ENCODE measurements around the gene NLGN1.

NLGN1 gene

GRCh38 chr3:173785004-173785403, 387.5 kb downstream of the NLGN1 start:
- POLR2A ChIA-PET = no interaction called here

GRCh38 chr3:173789530-173790162, 392.1 kb downstream of the NLGN1 start:
- CTCF ChIA-PET = no interaction called here
- WGBS (ENCODE audit: insufficient coverage) = 93% methylated on average over 2 of the region's 2 CpGs
- Histone ChIP-seq H3K27me3 (replicated peaks in 2 of 5; ENCODE audit: control insufficient read depth in 4 of 5, insufficient read depth in 5 of 5, low read length in 4 of 5) (no peaks in the 10 kb centered on the region), H3K4me1 (ENCODE audit: control extremely low read depth in 1 of 4, control insufficient read depth in 4 of 4, insufficient read depth in 4 of 4, low read length in 3 of 4) (no peaks in the 10 kb centered on the region), H3K4me3 (ENCODE audit: control insufficient read depth in 1 of 7, extremely low read depth in 1 of 7, insufficient read depth in 4 of 7, low read depth in 2 of 7, low read length in 6 of 7) (no peak overlapping the region), H3K27ac (ENCODE audit: insufficient read depth in 1 of 2, low read depth in 1 of 2, low read length in 2 of 2, poor library complexity in 1 of 2, severe bottlenecking in 2 of 2) (no peak overlapping the region), H3K9me3 (ENCODE audit: control extremely low read depth in 1 of 5, control insufficient read depth in 4 of 5, insufficient read depth in 2 of 5, low read depth in 1 of 5, low read length in 4 of 5) (no peaks in the 10 kb centered on the region), H3K36me3 (ENCODE audit: control insufficient read depth in 4 of 4, insufficient read depth in 4 of 4, low read length in 3 of 4) (no peaks in the 10 kb centered on the region)
- DNase-seq = no peak
- POLR2A ChIA-PET = no interaction called here

More at GRCh38 chr3:173785004-173785403, 387.5 kb downstream of the NLGN1 start:
- 100% methylated on average over 3 of the region's 3 CpGs for WGBS (ENCODE audit: insufficient coverage)
- no peak overlapping the region for H3K27ac ChIP-seq (ENCODE audit: insufficient read depth in 1 of 2, low read depth in 1 of 2, low read length in 2 of 2, poor library complexity in 1 of 2, severe bottlenecking in 2 of 2)
- H3K4me1 ChIP-seq (ENCODE audit: control extremely low read depth in 1 of 4, control insufficient read depth in 4 of 4, insufficient read depth in 4 of 4, low read length in 3 of 4) = no peaks in the 10 kb centered on the region
- no peaks in the 10 kb centered on the region for H3K36me3 ChIP-seq (ENCODE audit: control insufficient read depth in 4 of 4, insufficient read depth in 4 of 4, low read length in 3 of 4)
- no peaks in the 10 kb centered on the region for H3K9me3 ChIP-seq (ENCODE audit: control extremely low read depth in 1 of 5, control insufficient read depth in 4 of 5, insufficient read depth in 2 of 5, low read depth in 1 of 5, low read length in 4 of 5)
- CTCF ChIA-PET = no interaction called here
- no peak overlapping the region for H3K4me3 ChIP-seq (ENCODE audit: control insufficient read depth in 1 of 7, extremely low read depth in 1 of 7, insufficient read depth in 4 of 7, low read depth in 2 of 7, low read length in 6 of 7)
- H3K27me3 ChIP-seq (replicated peaks in 2 of 5; ENCODE audit: control insufficient read depth in 4 of 5, insufficient read depth in 5 of 5, low read length in 4 of 5) = no peaks in the 10 kb centered on the region
- no peak for DNase-seq

GRCh38 chr3:173793963-173794362, 396.4 kb downstream of the NLGN1 start:
- POLR2A ChIA-PET = no interaction called here
- Histone ChIP-seq H3K36me3 (ENCODE audit: control insufficient read depth in 4 of 4, insufficient read depth in 4 of 4, low read length in 3 of 4) (no peaks in the 10 kb centered on the region), H3K4me1 (ENCODE audit: control extremely low read depth in 1 of 4, control insufficient read depth in 4 of 4, insufficient read depth in 4 of 4, low read length in 3 of 4) (peaks cover 0 to 8% (median under 1%) of the 10 kb centered on the region in 4 experiments), H3K9me3 (ENCODE audit: control extremely low read depth in 1 of 5, control insufficient read depth in 4 of 5, insufficient read depth in 2 of 5, low read depth in 1 of 5, low read length in 4 of 5) (no peaks in the 10 kb centered on the region), H3K27me3 (replicated peaks in 2 of 5; ENCODE audit: control insufficient read depth in 4 of 5, insufficient read depth in 5 of 5, low read length in 4 of 5) (no peaks in the 10 kb centered on the region), H3K4me3 (ENCODE audit: control insufficient read depth in 1 of 7, extremely low read depth in 1 of 7, insufficient read depth in 4 of 7, low read depth in 2 of 7, low read length in 6 of 7) (no peak overlapping the region), H3K27ac (ENCODE audit: insufficient read depth in 1 of 2, low read depth in 1 of 2, low read length in 2 of 2, poor library complexity in 1 of 2, severe bottlenecking in 2 of 2) (no peak overlapping the region)
- WGBS (ENCODE audit: insufficient coverage) = 100% methylated on average over 2 of the region's 2 CpGs
- no peak for DNase-seq
- CTCF ChIA-PET = no interaction called here

- no peak for DNase-seq
- H3K9me3 ChIP-seq (ENCODE audit: control extremely low read depth in 1 of 5, control insufficient read depth in 4 of 5, insufficient read depth in 2 of 5, low read depth in 1 of 5, low read length in 4 of 5) = no peaks in the 10 kb centered on the region
- CTCF ChIA-PET = no interaction called here
- POLR2A ChIA-PET = no interaction called here
- H3K4me1 ChIP-seq (ENCODE audit: control extremely low read depth in 1 of 4, control insufficient read depth in 4 of 4, insufficient read depth in 4 of 4, low read length in 3 of 4) = peaks cover 0 to 8% (median under 1%) of the 10 kb centered on the region in 4 experiments
- H3K4me3 ChIP-seq (ENCODE audit: control insufficient read depth in 1 of 7, extremely low read depth in 1 of 7, insufficient read depth in 4 of 7, low read depth in 2 of 7, low read length in 6 of 7) = no peak overlapping the region
- H3K27ac ChIP-seq (ENCODE audit: insufficient read depth in 1 of 2, low read depth in 1 of 2, low read length in 2 of 2, poor library complexity in 1 of 2, severe bottlenecking in 2 of 2) = no peak overlapping the region
- WGBS (ENCODE audit: insufficient coverage) = no CpG with 5 or more reads among the region's 1 CpG
- H3K36me3 ChIP-seq (ENCODE audit: control insufficient read depth in 4 of 4, insufficient read depth in 4 of 4, low read length in 3 of 4) = no peaks in the 10 kb centered on the region
- H3K27me3 ChIP-seq (replicated peaks in 2 of 5; ENCODE audit: control insufficient read depth in 4 of 5, insufficient read depth in 5 of 5, low read length in 4 of 5) = no peaks in the 10 kb centered on the region
Observed at GRCh38 chr3:173796405-173796804, 398.9 kb downstream of the NLGN1 start.

GRCh38 chr3:173796890-173797289, 399.3 kb downstream of the NLGN1 start:
- H3K27me3 ChIP-seq (replicated peaks in 2 of 5; ENCODE audit: control insufficient read depth in 4 of 5, insufficient read depth in 5 of 5, low read length in 4 of 5) = no peaks in the 10 kb centered on the region
- no peaks in the 10 kb centered on the region for H3K36me3 ChIP-seq (ENCODE audit: control insufficient read depth in 4 of 4, insufficient read depth in 4 of 4, low read length in 3 of 4)
- no CpG with 5 or more reads among the region's 3 CpGs for WGBS (ENCODE audit: insufficient coverage)
- H3K4me1 ChIP-seq (ENCODE audit: control extremely low read depth in 1 of 4, control insufficient read depth in 4 of 4, insufficient read depth in 4 of 4, low read length in 3 of 4) = peaks cover 0 to 8% (median under 1%) of the 10 kb centered on the region in 4 experiments
- ChIA-PET CTCF (interaction anchor here (0.6 kb wide), 1 partner anchor 10 kb away, joined by 3 read pairs; no protein-coding TSS in a partner anchor), POLR2A (no interaction called here)
- no peak overlapping the region for H3K4me3 ChIP-seq (ENCODE audit: control insufficient read depth in 1 of 7, extremely low read depth in 1 of 7, insufficient read depth in 4 of 7, low read depth in 2 of 7, low read length in 6 of 7)
- no peak for DNase-seq
- no peaks in the 10 kb centered on the region for H3K9me3 ChIP-seq (ENCODE audit: control extremely low read depth in 1 of 5, control insufficient read depth in 4 of 5, insufficient read depth in 2 of 5, low read depth in 1 of 5, low read length in 4 of 5)
- H3K27ac ChIP-seq (ENCODE audit: insufficient read depth in 1 of 2, low read depth in 1 of 2, low read length in 2 of 2, poor library complexity in 1 of 2, severe bottlenecking in 2 of 2) = no peak overlapping the region

- DNase-seq = no peak
- Histone ChIP-seq H3K36me3 (ENCODE audit: control insufficient read depth in 4 of 4, insufficient read depth in 4 of 4, low read length in 3 of 4) (no peaks in the 10 kb centered on the region), H3K27me3 (replicated peaks in 2 of 5; ENCODE audit: control insufficient read depth in 4 of 5, insufficient read depth in 5 of 5, low read length in 4 of 5) (no peaks in the 10 kb centered on the region), H3K4me1 (ENCODE audit: control extremely low read depth in 1 of 4, control insufficient read depth in 4 of 4, insufficient read depth in 4 of 4, low read length in 3 of 4) (peaks cover 0 to 8% (median under 1%) of the 10 kb centered on the region in 4 experiments), H3K9me3 (ENCODE audit: control extremely low read depth in 1 of 5, control insufficient read depth in 4 of 5, insufficient read depth in 2 of 5, low read depth in 1 of 5, low read length in 4 of 5) (no peaks in the 10 kb centered on the region), H3K4me3 (ENCODE audit: control insufficient read depth in 1 of 7, extremely low read depth in 1 of 7, insufficient read depth in 4 of 7, low read depth in 2 of 7, low read length in 6 of 7) (no peak overlapping the region), H3K27ac (ENCODE audit: insufficient read depth in 1 of 2, low read depth in 1 of 2, low read length in 2 of 2, poor library complexity in 1 of 2, severe bottlenecking in 2 of 2) (no peak overlapping the region)
- WGBS (ENCODE audit: insufficient coverage) = 86% methylated on average over 1 of the region's 4 CpGs
- CTCF ChIA-PET = no interaction called here
- POLR2A ChIA-PET = no interaction called here
Observed at GRCh38 chr3:173799060-173799816, 401.7 kb downstream of the NLGN1 start.

- Histone ChIP-seq H3K27ac (ENCODE audit: insufficient read depth in 1 of 2, low read depth in 1 of 2, low read length in 2 of 2, poor library complexity in 1 of 2, severe bottlenecking in 2 of 2) (no peak overlapping the region), H3K4me3 (ENCODE audit: control insufficient read depth in 1 of 7, extremely low read depth in 1 of 7, insufficient read depth in 4 of 7, low read depth in 2 of 7, low read length in 6 of 7) (no peak overlapping the region), H3K27me3 (replicated peaks in 2 of 5; ENCODE audit: control insufficient read depth in 4 of 5, insufficient read depth in 5 of 5, low read length in 4 of 5) (no peaks in the 10 kb centered on the region), H3K4me1 (ENCODE audit: control extremely low read depth in 1 of 4, control insufficient read depth in 4 of 4, insufficient read depth in 4 of 4, low read length in 3 of 4) (peaks cover 0 to 8% (median under 1%) of the 10 kb centered on the region in 4 experiments), H3K36me3 (ENCODE audit: control insufficient read depth in 4 of 4, insufficient read depth in 4 of 4, low read length in 3 of 4) (no peaks in the 10 kb centered on the region), H3K9me3 (ENCODE audit: control extremely low read depth in 1 of 5, control insufficient read depth in 4 of 5, insufficient read depth in 2 of 5, low read depth in 1 of 5, low read length in 4 of 5) (no peaks in the 10 kb centered on the region)
- no CpG with 5 or more reads among the region's 2 CpGs for WGBS (ENCODE audit: insufficient coverage)
- ChIA-PET CTCF (no interaction called here), POLR2A (no interaction called here)
- no peak for DNase-seq
Observed at GRCh38 chr3:173800154-173800553, 402.6 kb downstream of the NLGN1 start.

Measured in common myeloid progenitor, CD34-positive (primary cell).